Brain microvascular endothelial cell (primary cell): ENCODE measurements around the gene TNRC6B.

Experiments
- DNase-seq: peaks from one replicate; pipeline ENCODE4 v3.0.0-alpha.2; 2020
- H3K27ac ChIP-seq: fragments of 250-450 bp; sonication (Bioruptor Pico); 2 replicates; pipeline ENCODE4 v1.5.1; 2020; ENCODE audit warnings: mild to moderate bottlenecking, moderate library complexity
- H3K27me3 ChIP-seq: fragments of 250-450 bp; sonication (Bioruptor Pico); replicated peaks from 2 replicates; pipeline ENCODE4 v1.5.1; 2020; ENCODE audit warnings: mild to moderate bottlenecking
- H3K36me3 ChIP-seq: fragments of 250-450 bp; sonication (Bioruptor Pico); replicated peaks from 2 replicates; pipeline ENCODE4 v1.5.1; 2020; ENCODE audit warnings: mild to moderate bottlenecking
- H3K4me3 ChIP-seq: 2 replicates; pipeline ENCODE4 v1.5.1; 2011; ENCODE audit warnings: low read depth, mild to moderate bottlenecking, control low read depth, low read length, moderate library complexity
- in situ Hi-C: cut with HindIII; loops from 2 replicates; pipeline ENCODE4 v1.10.0; 2017; ENCODE audit warnings: low sequenced_read_pairs, low pct_ligation_motif_present
- TF ChIP-seq, protein P1 (sequence below): IDR thresholded peaks from 2 replicates; pipeline ENCODE4 v1.5.1; 2011; ENCODE audit warnings: low read depth, mild to moderate bottlenecking, moderate library complexity, low read length, control low read depth, inconsistent platforms; ENCODE audit errors: missing control alignments

TNRC6B gene

DNA sequence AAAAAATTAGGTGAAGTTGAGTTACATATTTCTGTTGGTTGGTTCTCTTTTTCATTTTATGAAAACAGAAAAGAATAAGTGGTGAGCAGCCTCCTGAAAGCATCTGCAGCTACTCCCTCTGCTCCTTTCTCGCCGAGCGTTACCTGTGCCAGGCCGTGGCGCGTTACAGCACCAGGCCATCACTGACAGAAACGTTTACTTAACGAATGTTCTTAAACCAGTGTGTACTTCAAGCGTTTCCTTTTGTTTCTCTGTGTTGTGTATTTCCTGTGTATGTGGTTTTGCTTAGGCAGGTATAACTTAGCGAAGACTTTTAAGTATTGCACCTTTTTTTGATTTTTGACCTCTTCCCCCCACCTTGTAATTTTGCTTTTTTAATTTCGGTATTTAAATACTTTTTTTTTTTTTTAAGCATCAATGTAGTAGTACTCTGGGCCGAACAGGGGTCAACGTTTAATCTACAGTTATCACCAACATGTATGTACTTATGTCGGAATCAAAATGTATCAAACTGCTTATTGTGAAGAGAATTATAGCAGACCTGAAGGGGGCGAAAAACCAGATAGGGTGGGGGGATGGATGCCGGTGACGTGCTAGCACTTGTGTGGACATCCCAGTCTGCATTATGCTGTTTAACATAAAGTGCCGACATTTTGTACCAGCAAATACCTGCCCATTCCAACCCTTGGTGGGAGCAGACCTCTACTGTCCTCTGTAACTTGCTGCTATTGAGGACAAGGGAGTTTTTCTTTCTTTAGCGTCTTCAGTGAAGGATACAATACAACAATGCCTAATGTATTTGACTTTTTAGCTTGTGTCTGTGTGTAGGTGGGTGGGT, 147.0 kb downstream of the TNRC6B start:
- TF ChIP-seq, protein P1, sequence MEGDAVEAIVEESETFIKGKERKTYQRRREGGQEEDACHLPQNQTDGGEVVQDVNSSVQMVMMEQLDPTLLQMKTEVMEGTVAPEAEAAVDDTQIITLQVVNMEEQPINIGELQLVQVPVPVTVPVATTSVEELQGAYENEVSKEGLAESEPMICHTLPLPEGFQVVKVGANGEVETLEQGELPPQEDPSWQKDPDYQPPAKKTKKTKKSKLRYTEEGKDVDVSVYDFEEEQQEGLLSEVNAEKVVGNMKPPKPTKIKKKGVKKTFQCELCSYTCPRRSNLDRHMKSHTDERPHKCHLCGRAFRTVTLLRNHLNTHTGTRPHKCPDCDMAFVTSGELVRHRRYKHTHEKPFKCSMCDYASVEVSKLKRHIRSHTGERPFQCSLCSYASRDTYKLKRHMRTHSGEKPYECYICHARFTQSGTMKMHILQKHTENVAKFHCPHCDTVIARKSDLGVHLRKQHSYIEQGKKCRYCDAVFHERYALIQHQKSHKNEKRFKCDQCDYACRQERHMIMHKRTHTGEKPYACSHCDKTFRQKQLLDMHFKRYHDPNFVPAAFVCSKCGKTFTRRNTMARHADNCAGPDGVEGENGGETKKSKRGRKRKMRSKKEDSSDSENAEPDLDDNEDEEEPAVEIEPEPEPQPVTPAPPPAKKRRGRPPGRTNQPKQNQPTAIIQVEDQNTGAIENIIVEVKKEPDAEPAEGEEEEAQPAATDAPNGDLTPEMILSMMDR, result no peak
- Histone ChIP-seq H3K36me3 (peaks cover 14% of the 10 kb centered on the region), H3K27ac (no peak overlapping the region), H3K27me3 (no peaks in the 10 kb centered on the region), H3K4me3 (no peak overlapping the region)
- DNase-seq, result no peak
- in situ Hi-C loops, result no loop called here

DNA sequence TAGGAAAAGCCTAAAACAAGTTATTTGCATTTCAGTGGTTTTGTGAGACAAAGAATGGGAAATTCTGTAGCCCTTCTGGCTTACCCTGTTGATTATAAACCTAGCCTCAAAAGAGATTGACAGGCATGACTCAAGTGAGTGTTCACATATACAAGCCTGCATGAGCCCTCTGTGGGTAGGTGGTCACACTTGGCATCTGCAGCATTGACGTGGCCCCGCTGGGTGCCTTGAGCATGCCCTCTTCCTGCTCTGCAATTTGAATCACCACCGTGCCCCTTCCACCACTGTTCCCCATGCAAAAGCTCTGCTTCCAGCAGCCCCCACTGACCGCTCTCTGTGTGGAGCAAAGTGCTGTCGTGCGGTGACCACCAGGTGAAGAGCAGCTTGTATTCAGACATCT, 147.6 kb downstream of the TNRC6B start:
- no peaks in the 10 kb centered on the region for H3K27me3 ChIP-seq
- in situ Hi-C loops, result no loop called here
- H3K4me3 ChIP-seq, result no peak overlapping the region
- no peak for DNase-seq
- TF ChIP-seq, protein P1, result no peak
- H3K27ac ChIP-seq, result no peak overlapping the region
- H3K36me3 ChIP-seq, result peaks cover 14% of the 10 kb centered on the region

DNA sequence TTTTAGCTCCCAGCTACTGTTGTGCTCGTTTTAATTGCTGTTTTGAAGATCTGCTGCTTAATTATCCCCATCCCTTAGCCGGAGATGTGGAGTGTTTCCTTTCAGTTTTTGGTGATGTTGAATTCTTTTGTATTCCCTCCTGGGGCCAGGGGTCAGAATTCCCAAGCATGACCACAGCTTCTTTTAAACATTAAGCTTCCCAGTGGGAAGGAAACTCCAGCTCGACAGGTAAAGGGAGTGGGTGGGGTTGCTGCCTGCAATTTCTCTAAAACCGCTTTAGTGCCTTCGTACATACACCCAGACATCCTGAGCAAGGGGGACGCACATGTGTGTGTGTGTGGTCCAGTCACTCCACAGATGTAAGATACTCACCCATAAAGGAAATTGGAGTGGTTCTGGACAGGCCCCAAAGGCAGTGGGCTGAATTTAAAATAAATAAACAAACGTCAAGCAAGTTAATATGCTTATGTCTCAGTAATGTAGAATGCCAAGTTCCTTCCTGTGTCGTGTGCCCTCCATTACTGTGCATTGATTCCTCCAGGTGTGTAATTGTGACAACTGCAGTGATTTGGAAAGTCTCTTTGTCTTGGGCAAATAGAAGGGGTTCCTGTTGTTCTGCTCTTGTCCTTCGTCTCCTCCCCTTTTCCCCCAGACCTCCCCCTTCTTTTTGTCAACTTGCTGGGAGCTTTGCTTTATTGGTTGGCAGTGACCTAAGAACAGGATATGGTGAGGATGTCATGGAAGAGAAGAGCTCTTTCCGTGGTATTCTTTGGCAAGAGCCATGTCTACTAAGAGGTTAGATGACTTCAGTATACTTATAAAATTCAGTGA, 149.4 kb downstream of the TNRC6B start:
- Histone ChIP-seq H3K4me3 (no peak overlapping the region), H3K36me3 (peaks cover 2% of the 10 kb centered on the region), H3K27me3 (no peaks in the 10 kb centered on the region), H3K27ac (no peak overlapping the region)
- DNase-seq, result no peak
- in situ Hi-C loops, result no loop called here
- TF ChIP-seq, protein P1, result no peak

DNA sequence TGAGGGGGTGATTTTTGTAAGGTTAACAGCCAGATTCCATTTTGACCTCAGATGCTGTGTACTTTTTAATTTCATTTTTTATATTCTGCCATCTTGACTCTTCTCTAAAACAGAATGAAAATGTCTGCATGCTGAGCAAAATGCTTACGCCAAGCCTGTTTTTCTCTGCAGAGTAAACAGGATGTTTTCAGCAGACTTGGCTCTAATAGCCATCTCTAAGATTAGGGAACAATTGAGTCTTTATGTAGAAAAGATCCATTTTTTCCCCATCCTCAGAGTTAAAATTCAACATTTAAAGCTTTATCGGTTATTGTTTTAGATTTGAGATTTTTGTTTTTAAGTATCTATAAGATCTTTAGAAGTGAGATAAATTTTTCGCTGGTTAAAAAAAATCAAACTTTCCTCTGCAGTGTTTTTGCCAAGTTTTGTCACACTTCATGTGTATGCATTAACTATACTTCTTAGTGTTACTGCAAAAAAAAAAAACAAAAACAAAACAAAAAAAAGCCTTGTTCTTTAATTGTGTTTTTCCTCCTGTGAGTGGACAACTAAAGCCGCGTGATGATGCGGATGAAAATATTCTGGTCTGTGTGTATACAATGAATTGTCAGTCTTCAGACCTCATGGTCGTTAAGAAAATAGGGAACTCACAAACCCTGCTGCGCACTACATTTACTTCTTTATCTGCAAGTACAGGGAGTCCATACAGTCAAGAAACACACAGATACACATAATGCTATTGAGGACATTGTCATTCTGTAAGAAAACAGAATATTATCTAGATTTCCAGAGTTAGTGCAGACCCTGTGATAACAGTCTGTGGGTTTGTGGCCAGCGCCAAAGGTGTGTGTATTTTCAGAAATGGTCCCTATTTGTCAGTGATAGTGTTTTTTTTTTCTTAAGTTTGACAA, 151.1 kb downstream of the TNRC6B start:
- TF ChIP-seq, protein P1, result no peak
- no peaks in the 10 kb centered on the region for H3K27me3 ChIP-seq
- H3K27ac ChIP-seq, result no peak overlapping the region
- no peaks in the 10 kb centered on the region for H3K36me3 ChIP-seq
- H3K4me3 ChIP-seq, result no peak overlapping the region
- no peak for DNase-seq
- in situ Hi-C loops, result no loop called here

DNA sequence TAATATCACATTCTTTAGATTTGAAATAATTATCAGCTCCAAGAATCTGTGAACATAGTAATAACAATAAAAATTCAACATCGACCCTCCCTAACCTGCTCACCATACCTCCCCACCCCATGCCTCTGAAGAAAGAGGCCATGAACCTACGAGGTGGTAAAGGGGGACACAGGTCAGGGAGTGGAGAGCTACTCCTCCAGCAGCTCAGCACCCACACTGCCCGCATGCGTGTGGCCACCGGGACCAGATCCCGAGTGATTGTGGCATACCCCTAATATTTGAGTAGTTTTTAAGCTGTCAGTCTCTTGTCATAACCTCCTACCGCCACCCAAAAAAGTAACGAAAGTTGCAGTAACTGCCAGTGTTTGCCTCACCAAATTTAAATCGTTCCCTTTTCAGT, 151.7 kb downstream of the TNRC6B start:
- in situ Hi-C loops, result no loop called here
- Histone ChIP-seq H3K27ac (no peak overlapping the region), H3K27me3 (no peaks in the 10 kb centered on the region), H3K4me3 (no peak overlapping the region), H3K36me3 (no peaks in the 10 kb centered on the region)
- TF ChIP-seq, protein P1, result no peak
- DNase-seq, result no peak
